Measurements from ENCODE around the gene PRKD2.

- TF ChIP-seq TAF1 (IDR thresholded peaks at IDR 0.05; ENCODE audit: low read depth) (no peak), CTCF (IDR thresholded peaks at IDR 0.05; ENCODE audit: poor library complexity, severe bottlenecking) (no peak), REST (IDR thresholded peaks at IDR 0.05; ENCODE audit: borderline replicate concordance) (no peak), EZH2 (IDR thresholded peaks at IDR 0.05; ENCODE audit: borderline replicate concordance, insufficient read depth, low read length, poor library complexity, severe bottlenecking) (no peak)
Measured at GRCh38 chr19:46670813-46671212, 46.1 kb downstream of the PRKD2 start.
